HepG2 (cell line): ENCODE data around the gene TMEM79. TPM values are rescaled to one million over a fixed set of nuclear protein-coding genes. Genes with fewer than 3 reads are reported as not detected.

ENCODE experiments used
- KLF16 ChIP-seq, 2 experiments: sonication (generic) in 1 of 2; formaldehyde crosslinking in 1 of 2; IDR thresholded peaks; 2 replicates each; pipeline versions ENCODE4 v1.6.1 to v1.8.0; 2016 to 2023; ENCODE audit warnings: missing genetic modification reagents in 2 of 2, missing compliant biosample characterization in 1 of 2
- KMT2A ChIP-seq: sonication (generic); formaldehyde crosslinking; IDR thresholded peaks from 2 replicates; pipeline ENCODE4 v1.4.0; 2020; ENCODE audit warnings: missing genetic modification reagents
- SMC3 ChIP-seq: IDR thresholded peaks from 2 replicates; pipeline ENCODE4 v1.6.1; 2011; ENCODE audit warnings: low read length, improper control_type of control experiment
- TGIF2 ChIP-seq: IDR thresholded peaks from 2 replicates; pipeline ENCODE4 v1.6.1; 2016; ENCODE audit warnings: control low read depth, missing compliant biosample characterization
- ZNF124 ChIP-seq: sonication (generic); formaldehyde crosslinking; IDR thresholded peaks from 2 replicates; pipeline ENCODE4 v1.4.0; 2020; ENCODE audit warnings: missing genetic modification reagents
- ZNF232 ChIP-seq: sonication (generic); formaldehyde crosslinking; IDR thresholded peaks from 2 replicates; pipeline ENCODE4 v1.4.0; 2020; ENCODE audit warnings: missing genetic modification reagents, borderline replicate concordance
- ZNF33A ChIP-seq: sonication (generic); formaldehyde crosslinking; IDR thresholded peaks from 2 replicates; pipeline ENCODE4 v1.5.1; 2020; ENCODE audit warnings: missing genetic modification reagents, mild to moderate bottlenecking, moderate library complexity, borderline replicate concordance
- ZNF552 ChIP-seq: sonication (generic); formaldehyde crosslinking; IDR thresholded peaks from 2 replicates; pipeline ENCODE4 v1.9.0; 2022; ENCODE audit warnings: missing genetic modification reagents, mild to moderate bottlenecking, borderline replicate concordance
- ZNF709 ChIP-seq: sonication (generic); formaldehyde crosslinking; IDR thresholded peaks from 2 replicates; pipeline ENCODE4 v1.5.0; 2020; ENCODE audit warnings: mild to moderate bottlenecking, missing genetic modification reagents
- ZNF766 ChIP-seq: sonication (generic); formaldehyde crosslinking; IDR thresholded peaks from 2 replicates; pipeline ENCODE4 v1.5.0; 2020; ENCODE audit warnings: missing genetic modification reagents, borderline replicate concordance
- ZSCAN25 ChIP-seq: sonication (generic); formaldehyde crosslinking; IDR thresholded peaks from 2 replicates; pipeline ENCODE4 v1.8.0; 2022; ENCODE audit warnings: mild to moderate bottlenecking, missing genetic modification reagents
- polyA plus RNA-seq, 8 experiments: library from polyadenylated mRNA; depleted of rRNA in 3 of 8; stranded (reverse) in 7 of 8; unstranded in 1 of 8; fragments of >200 nt; fragmentation: Illumina TruSeq in 4 of 8; extraction: Trizol in 4 of 8; gene quantifications; 2 replicates each; pipeline versions ENCODE4 v1.2.1 to v1.2.3, GENCODE V29; 2011 to 2016; ENCODE audit warnings: low read depth in 4 of 8, missing spikeins in 1 of 8, mixed read lengths in 1 of 8; ENCODE audit not compliant: insufficient read depth in 1 of 8
- total RNA-seq, 5 experiments: library from RNA; depleted of rRNA; stranded (reverse); fragments of >200 nt; fragmentation: Illumina TruSeq; extraction: Trizol; gene quantifications; 2 replicates each; pipeline ENCODE4 v1.2.3, GENCODE V29; 2016; ENCODE audit warnings: low read depth in 1 of 5
- TF ChIP-seq, protein P1 (sequence below): IDR thresholded peaks from 2 replicates; pipeline ENCODE4 v1.6.1; 2012; ENCODE audit warnings: low read depth, low read length, improper control_type of control experiment
- TF ChIP-seq, protein P2 (sequence below): sonication (generic); formaldehyde crosslinking; IDR thresholded peaks from 2 replicates; pipeline ENCODE4 v1.4.0; 2020; ENCODE audit warnings: missing genetic modification reagents
- TF ChIP-seq, protein P3 (sequence below): sonication (generic); formaldehyde crosslinking; IDR thresholded peaks from 2 replicates; pipeline ENCODE4 v1.4.0; 2020; ENCODE audit warnings: missing genetic modification reagents, borderline replicate concordance
- TF ChIP-seq, protein P4 (sequence below): sonication (generic); formaldehyde crosslinking; IDR thresholded peaks from 2 replicates; pipeline ENCODE4 v1.4.0; 2020; ENCODE audit warnings: missing genetic modification reagents, borderline replicate concordance

TMEM79 gene
- total and polyA plus RNA-seq, 2 of the 13 experiments (the other 11 are each of a cell fraction or from before 2014, with no cell fraction given), result 1.2 to 1.9 TPM

DNA sequence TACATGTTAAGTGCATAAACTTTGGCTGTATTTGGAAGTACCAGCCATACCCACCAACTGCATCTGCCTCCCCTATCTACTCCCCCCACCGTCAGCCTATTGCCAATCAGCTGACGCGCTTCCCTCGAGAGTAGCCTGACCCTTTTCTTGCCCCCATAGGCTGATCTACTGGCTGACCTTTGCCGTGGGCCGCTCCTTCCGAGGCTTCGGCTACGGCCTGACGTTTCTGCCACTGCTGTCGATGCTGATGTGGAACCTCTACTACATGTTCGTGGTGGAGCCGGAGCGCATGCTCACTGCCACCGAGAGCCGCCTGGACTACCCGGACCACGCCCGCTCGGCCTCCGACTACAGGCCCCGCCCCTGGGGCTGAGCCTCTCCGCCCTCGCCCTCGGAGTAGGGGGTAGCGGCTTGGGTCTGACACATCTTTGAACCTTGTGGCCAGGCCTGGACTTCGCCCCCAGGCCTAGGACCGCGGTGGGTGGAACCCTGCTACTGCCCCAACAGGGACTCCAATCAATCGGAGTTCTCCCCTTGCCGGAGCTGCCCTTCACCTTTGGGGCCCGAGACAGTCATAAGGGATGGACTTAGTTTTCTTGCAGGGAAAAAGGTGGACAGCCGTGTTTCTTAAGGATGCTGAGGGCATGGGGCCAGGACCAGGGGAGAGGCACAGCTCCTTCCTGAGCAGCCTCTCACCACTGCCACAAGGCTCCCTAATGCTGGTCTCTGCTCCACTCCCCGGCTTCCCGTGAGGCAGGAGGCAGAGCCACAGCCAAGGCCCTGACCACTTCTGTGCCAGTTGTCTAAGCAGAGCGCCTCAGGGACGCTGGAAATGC, 7.3 kb downstream of the TMEM79 start (continued):
- TF ChIP-seq ZNF709 (CRISPR knock-in tag), result no peak; the same call in 1 of the 2 replicates
- TF ChIP-seq, protein P1, sequence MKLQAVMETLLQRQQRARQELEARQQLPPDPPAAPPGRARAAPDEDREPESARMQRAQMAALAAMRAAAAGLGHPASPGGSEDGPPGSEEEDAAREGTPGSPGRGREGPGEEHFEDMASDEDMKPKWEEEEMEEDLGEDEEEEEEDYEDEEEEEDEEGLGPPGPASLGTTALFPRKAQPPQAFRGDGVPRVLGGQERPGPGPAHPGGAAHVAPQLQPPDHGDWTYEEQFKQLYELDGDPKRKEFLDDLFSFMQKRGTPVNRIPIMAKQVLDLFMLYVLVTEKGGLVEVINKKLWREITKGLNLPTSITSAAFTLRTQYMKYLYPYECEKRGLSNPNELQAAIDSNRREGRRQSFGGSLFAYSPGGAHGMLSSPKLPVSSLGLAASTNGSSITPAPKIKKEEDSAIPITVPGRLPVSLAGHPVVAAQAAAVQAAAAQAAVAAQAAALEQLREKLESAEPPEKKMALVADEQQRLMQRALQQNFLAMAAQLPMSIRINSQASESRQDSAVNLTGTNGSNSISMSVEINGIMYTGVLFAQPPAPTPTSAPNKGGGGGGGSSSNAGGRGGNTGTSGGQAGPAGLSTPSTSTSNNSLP, result 0 out of 2 replicates have a peak, but pooled peaks have one; percentile 15
- TF ChIP-seq, protein P2, sequence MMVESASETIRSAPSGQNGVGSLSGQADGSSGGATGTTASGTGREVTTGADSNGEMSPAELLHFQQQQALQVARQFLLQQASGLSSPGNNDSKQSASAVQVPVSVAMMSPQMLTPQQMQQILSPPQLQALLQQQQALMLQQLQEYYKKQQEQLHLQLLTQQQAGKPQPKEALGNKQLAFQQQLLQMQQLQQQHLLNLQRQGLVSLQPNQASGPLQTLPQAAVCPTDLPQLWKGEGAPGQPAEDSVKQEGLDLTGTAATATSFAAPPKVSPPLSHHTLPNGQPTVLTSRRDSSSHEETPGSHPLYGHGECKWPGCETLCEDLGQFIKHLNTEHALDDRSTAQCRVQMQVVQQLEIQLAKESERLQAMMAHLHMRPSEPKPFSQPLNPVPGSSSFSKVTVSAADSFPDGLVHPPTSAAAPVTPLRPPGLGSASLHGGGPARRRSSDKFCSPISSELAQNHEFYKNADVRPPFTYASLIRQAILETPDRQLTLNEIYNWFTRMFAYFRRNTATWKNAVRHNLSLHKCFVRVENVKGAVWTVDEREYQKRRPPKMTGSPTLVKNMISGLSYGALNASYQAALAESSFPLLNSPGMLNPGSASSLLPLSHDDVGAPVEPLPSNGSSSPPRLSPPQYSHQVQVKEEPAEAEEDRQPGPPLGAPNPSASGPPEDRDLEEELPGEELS (CRISPR knock-in tag), result 0 out of 2 replicates have a peak, but pooled peaks have one; percentile 32
- no peak for TF ChIP-seq ZNF766 (CRISPR knock-in tag)
- peak; percentile 68; the same call in 1 of the 2 replicates for TF ChIP-seq TGIF2 (CRISPR knock-in tag)
- TF ChIP-seq ZNF33A (CRISPR knock-in tag), result no peak
- TF ChIP-seq KLF16 (CRISPR knock-in tag; IDR thresholded peaks at IDR 0.05), result peak in 1 of 2 experiments; percentile 30; a peak in 1 of 4 replicates
- TF ChIP-seq ZSCAN25 (CRISPR knock-in tag), result no peak; the same call in 1 of the 2 replicates
- TF ChIP-seq ZNF232 (CRISPR knock-in tag), result peak; percentile 79; the same call in 1 of the 2 replicates
- no peak for TF ChIP-seq ZNF552 (CRISPR knock-in tag)
- TF ChIP-seq SMC3, result no peak
- TF ChIP-seq ZNF124 (CRISPR knock-in tag), result no peak
- peak; percentile 26; the same call in 1 of the 2 replicates for TF ChIP-seq KMT2A (CRISPR knock-in tag)
- TF ChIP-seq, protein P3, sequence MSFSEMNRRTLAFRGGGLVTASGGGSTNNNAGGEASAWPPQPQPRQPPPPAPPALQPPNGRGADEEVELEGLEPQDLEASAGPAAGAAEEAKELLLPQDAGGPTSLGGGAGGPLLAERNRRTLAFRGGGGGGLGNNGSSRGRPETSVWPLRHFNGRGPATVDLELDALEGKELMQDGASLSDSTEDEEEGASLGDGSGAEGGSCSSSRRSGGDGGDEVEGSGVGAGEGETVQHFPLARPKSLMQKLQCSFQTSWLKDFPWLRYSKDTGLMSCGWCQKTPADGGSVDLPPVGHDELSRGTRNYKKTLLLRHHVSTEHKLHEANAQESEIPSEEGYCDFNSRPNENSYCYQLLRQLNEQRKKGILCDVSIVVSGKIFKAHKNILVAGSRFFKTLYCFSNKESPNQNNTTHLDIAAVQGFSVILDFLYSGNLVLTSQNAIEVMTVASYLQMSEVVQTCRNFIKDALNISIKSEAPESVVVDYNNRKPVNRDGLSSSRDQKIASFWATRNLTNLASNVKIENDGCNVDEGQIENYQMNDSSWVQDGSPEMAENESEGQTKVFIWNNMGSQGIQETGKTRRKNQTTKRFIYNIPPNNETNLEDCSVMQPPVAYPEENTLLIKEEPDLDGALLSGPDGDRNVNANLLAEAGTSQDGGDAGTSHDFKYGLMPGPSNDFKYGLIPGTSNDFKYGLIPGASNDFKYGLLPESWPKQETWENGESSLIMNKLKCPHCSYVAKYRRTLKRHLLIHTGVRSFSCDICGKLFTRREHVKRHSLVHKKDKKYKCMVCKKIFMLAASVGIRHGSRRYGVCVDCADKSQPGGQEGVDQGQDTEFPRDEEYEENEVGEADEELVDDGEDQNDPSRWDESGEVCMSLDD (CRISPR knock-in tag), result no peak
- TF ChIP-seq, protein P4, sequence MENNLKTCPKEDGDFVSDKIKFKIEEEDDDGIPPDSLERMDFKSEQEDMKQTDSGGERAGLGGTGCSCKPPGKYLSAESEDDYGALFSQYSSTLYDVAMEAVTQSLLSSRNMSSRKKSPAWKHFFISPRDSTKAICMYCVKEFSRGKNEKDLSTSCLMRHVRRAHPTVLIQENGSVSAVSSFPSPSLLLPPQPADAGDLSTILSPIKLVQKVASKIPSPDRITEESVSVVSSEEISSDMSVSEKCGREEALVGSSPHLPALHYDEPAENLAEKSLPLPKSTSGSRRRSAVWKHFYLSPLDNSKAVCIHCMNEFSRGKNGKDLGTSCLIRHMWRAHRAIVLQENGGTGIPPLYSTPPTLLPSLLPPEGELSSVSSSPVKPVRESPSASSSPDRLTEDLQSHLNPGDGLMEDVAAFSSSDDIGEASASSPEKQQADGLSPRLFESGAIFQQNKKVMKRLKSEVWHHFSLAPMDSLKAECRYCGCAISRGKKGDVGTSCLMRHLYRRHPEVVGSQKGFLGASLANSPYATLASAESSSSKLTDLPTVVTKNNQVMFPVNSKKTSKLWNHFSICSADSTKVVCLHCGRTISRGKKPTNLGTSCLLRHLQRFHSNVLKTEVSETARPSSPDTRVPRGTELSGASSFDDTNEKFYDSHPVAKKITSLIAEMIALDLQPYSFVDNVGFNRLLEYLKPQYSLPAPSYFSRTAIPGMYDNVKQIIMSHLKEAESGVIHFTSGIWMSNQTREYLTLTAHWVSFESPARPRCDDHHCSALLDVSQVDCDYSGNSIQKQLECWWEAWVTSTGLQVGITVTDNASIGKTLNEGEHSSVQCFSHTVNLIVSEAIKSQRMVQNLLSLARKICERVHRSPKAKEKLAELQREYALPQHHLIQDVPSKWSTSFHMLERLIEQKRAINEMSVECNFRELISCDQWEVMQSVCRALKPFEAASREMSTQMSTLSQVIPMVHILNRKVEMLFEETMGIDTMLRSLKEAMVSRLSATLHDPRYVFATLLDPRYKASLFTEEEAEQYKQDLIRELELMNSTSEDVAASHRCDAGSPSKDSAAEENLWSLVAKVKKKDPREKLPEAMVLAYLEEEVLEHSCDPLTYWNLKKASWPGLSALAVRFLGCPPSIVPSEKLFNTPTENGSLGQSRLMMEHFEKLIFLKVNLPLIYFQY, result peak; percentile 55; the same call in 1 of the 2 replicates
